NCI-H2227 (cell line): Measurements from ENCODE around the gene PDIA2.

Source experiments
- DNase-seq: peaks from one replicate; lab custom pipeline; 2025; ENCODE audit not compliant: unreplicated experiment; lab: John Stamatoyannopoulos, UW

PDIA2 gene

GRCh38 chr16:279531-279930 lies 3.4 kb upstream of the PDIA2 start:
- no peak for DNase-seq

GRCh38 chr16:280005-280460 lies 2.9 kb upstream of the PDIA2 start:
- no peak for DNase-seq

- peak; percentile 49 for DNase-seq
Measured at GRCh38 chr16:280552-280951, 2.4 kb upstream of the PDIA2 start, which contains the start of gene ARHGDIG. TSS of gene ARHGDIG (plus strand) at chr16:280591. CDS start at chr16:280681, 90 bp downstream.

- no peak for DNase-seq
Measured at GRCh38 chr16:280991-281659, 1.8 kb upstream of the PDIA2 start.

- DNase-seq = no peak
Measured at GRCh38 chr16:281660-282255, 1.2 kb upstream of the PDIA2 start.

- no peak for DNase-seq
Measured at GRCh38 chr16:282491-282890, 473 bp upstream of the PDIA2 start.

GRCh38 chr16:284204-285120 lies 1.5 kb downstream of the PDIA2 start:
- no peak for DNase-seq

- DNase-seq = no peak
Measured at GRCh38 chr16:285146-286055, 2.4 kb downstream of the PDIA2 start.

- DNase-seq = no peak
Measured at GRCh38 chr16:286491-287297, 3.7 kb downstream of the PDIA2 start.

- no peak for DNase-seq
Measured at GRCh38 chr16:287298-287811, 4.4 kb downstream of the PDIA2 start.

GRCh38 chr16:287981-288920 lies 5.3 kb downstream of the PDIA2 start:
- DNase-seq = no peak

- DNase-seq = no peak
Measured at GRCh38 chr16:289395-289997, 6.5 kb downstream of the PDIA2 start.

- no peak for DNase-seq
Measured at GRCh38 chr16:290015-290680, 7.2 kb downstream of the PDIA2 start.

- no peak for DNase-seq
Measured at GRCh38 chr16:290681-291405, 7.9 kb downstream of the PDIA2 start.

GRCh38 chr16:291539-291938 lies 8.6 kb downstream of the PDIA2 start:
- no peak for DNase-seq

GRCh38 chr16:293043-293775 lies 10.2 kb downstream of the PDIA2 start:
- no peak for DNase-seq
